ENCODE measurements around the gene MMEL1.
"Not testable (repeated sequence)": the region's sequence is repeated elsewhere in the genome, so short reads cannot be mapped to it uniquely, and the experiment has no call there.

MMEL1 gene

GRCh38 chr1:2569703-2570102 is 63.1 kb downstream of the MMEL1 start:
- DNase-seq: not testable (repeated sequence)

- DNase-seq: no peak
Measured at GRCh38 chr1:2569060-2569459, 63.8 kb downstream of the MMEL1 start.

GRCh38 chr1:2568187-2568816 is 64.5 kb downstream of the MMEL1 start:
- DNase-seq: not testable (repeated sequence)

- no peak for DNase-seq
Measured at GRCh38 chr1:2567083-2567679, 65.6 kb downstream of the MMEL1 start.

GRCh38 chr1:2566101-2567045 is 66.4 kb downstream of the MMEL1 start:
- DNase-seq: no peak

- DNase-seq: no peak
Measured at GRCh38 chr1:2564815-2565374, 67.9 kb downstream of the MMEL1 start.

GRCh38 chr1:2564006-2564814 is 68.6 kb downstream of the MMEL1 start:
- no peak for DNase-seq

GRCh38 chr1:2563205-2563604 is 69.6 kb downstream of the MMEL1 start:
- no peak for DNase-seq

- no peak for DNase-seq
Measured at GRCh38 chr1:2561898-2562895, 70.6 kb downstream of the MMEL1 start.

- no peak for DNase-seq
Measured at GRCh38 chr1:2561446-2561845, 71.4 kb downstream of the MMEL1 start.

GRCh38 chr1:2560299-2561073 is 72.3 kb downstream of the MMEL1 start:
- DNase-seq: no peak

- no peak for DNase-seq
Measured at GRCh38 chr1:2559509-2560298, 73.1 kb downstream of the MMEL1 start.

GRCh38 chr1:2558861-2559260 is 74.0 kb downstream of the MMEL1 start:
- DNase-seq: no peak

- DNase-seq: no peak
Measured at GRCh38 chr1:2558420-2558819, 74.4 kb downstream of the MMEL1 start.

- DNase-seq: no peak
Measured at GRCh38 chr1:2557482-2558400, 75.1 kb downstream of the MMEL1 start.

- DNase-seq: no peak
Measured at GRCh38 chr1:2556678-2557481, 75.9 kb downstream of the MMEL1 start.

- DNase-seq: peak; percentile 24 to 29
Measured at GRCh38 chr1:2556277-2556677, 76.5 kb downstream of the MMEL1 start, which contains the start of gene TNFRSF14. Gene TNFRSF14, plus strand, starts transcription at chr1:2556371. Its CDS starts 294 bp downstream, at chr1:2556665.

Data from hippocampal formation (tissue), 2 donors.